ENCODE measurements around the gene TP53INP2. TPM values are rescaled to one million over a fixed set of nuclear protein-coding genes. Genes with fewer than 3 reads are reported as not detected.
"Not testable (repeated sequence)": the region's sequence is repeated elsewhere in the genome, so short reads cannot be mapped to it uniquely, and the experiment has no call there.

Gene TP53INP2
- polyA plus RNA-seq, 3 donors = 12.1 to 13.8 (median 13.2) TPM

DNA sequence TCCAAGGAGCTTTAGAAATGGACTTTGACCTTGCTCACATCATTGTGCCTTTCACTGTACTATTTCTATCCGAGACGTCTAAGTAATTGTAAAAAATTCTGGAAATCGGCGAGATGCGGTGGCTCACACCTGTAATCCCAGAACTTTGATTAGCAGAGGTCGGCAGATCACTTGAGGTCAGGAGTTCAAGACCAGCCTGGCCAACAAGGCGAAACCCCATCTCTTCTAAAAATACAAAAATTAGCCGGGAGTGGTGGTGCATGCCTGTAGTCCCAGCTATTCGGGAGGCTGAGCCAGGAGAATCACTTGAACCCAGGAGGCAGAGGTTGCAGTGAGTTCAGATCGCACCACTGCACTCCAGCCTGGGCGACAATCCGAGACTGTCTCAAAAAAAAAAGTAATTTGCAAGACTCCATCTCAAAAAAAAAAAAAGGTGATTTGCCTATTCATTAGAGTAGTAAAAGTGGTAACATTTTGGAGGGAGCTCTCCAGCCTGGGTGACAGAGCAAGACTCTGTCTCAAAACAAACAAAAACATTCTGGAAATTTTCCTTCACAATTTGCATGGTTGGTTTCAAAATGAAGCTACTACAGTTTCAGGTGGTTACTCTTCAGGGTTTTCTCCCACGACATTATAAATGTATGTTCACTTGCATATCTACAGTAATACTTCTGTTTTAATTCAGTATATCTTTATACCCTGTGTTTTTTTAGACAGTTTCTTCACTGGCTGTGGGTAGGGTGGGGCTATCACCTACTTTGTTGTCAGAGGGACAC, 15.3 kb downstream of the TP53INP2 start:
- not testable (repeated sequence) for DNase-seq

DNA sequence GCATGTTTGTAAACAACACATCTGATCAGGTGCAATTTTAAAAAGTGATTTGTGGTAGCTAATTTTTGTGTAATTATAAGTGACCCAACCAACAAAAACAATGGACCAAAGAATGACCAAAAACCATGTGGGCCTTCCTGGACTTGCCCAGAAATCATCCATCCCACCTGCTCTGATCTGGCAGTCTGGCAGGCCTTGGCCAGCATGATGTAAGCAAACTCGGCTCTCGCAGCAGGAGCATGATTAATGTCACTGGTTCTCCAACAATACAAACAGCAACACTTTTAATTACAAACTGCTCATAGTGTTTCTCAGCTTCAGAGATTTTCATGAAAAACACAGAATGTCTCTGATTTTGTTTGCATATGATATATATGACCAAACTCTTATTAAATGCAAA, 16.1 kb downstream of the TP53INP2 start:
- DNase-seq = no peak

DNA sequence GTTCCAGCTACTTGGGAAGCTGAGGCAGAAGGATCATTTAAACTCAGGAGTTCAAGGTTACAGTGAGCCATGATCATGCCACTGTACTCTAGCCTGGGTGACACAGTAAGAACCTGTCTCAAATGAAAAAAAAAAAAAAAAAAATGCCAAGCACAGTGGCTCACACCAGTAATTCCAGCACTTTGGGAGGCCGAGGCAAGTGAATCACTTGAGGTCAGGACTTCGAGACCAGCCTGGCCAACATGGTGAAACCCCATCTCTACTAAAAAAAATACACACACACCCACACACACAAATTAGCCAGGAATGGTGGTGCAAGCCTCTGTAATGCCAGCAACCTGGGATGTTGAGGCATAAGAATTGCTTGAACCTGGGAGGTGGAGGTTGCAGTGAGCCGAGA, 18.4 kb downstream of the TP53INP2 start:
- DNase-seq = not testable (repeated sequence)

DNA sequence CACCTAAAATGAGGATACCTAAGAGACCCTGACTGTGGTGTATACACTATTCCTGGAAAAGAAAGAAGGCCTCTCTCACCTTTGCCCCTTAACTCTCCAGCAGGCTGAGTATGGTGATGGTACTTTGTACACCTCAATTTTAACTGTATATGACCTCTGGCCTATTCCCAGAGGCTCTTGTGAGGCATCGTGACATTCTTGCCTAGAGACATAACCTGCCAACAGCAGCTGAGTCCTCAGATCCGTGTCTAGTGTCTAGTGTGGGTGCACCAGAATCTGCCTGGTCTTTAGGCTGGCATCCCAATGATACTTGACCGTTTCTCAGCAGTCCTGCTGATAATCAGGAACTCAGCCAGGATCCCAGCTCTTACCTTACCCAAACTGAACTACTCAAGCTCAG, 20.0 kb downstream of the TP53INP2 start:
- no peak for DNase-seq

DNA sequence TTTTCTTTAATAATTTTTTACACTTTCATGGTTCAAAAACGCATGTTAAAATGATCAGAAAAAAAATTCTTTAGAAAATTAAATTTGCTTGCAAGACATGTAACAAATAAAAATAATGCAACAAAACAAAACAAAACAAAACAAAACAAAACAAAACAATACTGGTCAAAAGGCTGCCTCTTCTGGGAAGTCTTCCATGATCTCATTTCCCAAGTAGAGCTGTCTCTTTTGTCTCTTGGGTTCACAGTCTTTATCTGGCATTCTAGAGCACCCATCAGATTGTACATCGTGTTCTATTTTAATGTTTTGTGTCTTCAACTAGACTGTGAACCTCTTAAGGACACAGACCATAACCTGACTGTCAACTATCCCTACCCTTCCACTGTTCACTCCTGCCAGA, 25.3 kb downstream of the TP53INP2 start:
- no peak for DNase-seq

DNA sequence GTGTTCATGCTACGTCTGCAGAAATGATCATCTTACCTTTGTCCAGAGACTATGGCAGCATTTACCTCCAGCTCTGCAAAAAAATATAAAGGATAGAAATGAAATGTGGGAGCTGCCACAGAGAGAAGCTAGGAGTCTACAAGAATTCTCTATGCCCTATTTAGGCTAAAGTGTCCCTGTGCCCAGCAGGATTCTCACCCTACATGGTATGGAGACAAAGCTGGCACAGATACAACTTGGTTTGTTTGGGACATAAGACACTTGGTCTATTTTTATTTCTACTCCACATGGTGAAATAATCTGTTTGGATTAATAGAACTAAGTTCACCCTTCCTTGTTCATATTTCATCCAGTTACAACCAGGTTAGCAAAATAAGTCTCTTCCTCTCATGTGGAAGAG, 28.4 kb downstream of the TP53INP2 start:
- no peak for DNase-seq

DNA sequence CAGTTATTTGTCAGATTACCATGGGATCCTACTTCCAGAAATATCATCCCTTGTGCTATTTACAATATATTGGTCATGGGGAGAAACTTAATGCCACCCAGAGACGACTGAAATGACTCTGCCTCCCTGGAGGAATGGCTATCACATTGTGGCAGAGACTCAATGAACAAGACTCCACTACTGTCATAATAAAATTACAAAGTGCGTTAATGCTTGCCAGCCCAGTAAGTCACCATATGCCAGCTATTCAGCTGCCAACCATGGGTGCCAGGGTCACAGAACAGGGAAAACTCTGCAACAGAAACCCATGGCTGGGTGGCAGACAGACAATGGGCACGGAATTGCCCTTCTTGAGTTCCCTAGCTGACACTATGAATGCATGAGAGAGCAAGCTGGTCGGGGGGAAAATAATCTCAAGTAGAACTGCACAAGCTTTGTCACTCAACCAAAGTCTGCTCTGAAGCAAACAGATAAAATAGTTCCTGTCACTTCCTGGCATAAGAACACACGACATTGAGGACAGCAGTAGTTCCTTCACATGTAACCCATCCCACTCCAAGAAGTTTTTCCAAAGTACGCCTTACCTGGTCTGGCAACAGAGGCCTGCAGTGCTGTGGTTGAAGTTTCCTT, 32.1 kb downstream of the TP53INP2 start:
- DNase-seq = no peak

DNA sequence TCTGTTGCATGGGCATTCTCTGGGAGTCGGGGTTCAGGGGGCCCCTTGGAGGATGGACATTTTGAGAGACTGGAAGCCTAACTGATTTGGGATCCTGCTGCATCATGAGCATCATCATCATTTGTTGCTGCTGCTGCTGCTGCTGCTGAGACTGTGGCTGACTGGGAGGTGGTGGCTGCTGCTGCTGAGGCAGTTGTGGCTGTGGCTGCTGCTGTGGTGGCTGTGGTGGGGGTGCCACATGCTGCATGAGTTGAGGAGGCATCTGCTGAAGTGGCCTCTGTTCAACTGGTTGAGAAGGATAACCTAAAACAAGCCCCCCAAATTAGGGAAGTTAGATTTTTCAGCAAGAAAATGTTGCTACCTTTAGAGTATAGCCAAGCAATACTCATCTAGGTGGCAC, 38.9 kb downstream of the TP53INP2 start:
- no peak for DNase-seq

DNA sequence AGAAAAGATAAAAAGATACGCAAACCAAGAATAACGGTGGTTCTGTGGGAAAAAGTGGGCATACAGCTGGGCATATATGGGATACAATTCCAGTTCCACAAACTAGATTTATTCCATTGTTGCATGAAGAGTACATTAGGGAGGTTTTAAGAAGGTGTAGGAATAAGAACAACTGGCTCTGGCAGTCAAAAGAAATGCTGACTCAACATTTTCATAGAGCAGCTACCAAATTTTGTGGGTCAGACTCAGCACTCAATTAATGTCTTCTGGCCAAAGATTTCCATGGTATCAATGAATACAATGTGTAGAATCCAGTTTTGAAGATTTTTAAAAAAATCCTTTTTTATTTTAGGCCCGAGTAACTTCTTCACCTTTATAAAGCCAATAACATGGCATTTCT, 40.2 kb downstream of the TP53INP2 start:
- DNase-seq = no peak

DNA sequence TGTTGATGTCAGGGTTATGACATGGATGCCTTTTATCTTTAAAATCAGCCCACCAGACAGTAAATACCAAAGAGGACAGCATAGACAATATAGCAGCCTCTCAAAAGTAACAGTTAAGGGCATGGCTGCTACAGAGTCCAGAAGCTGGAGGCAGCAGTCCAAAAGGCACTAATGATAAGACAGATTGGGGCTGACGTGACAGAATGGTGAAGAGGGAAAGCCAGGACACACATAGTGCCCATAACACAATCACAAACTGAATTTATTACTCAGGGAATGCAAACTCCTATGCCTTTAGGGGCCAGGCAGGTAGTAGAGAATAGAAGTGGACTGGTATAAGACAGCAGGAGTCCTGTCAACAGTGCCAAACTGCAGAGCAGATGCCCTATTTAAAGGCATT, 40.7 kb downstream of the TP53INP2 start:
- no peak for DNase-seq

DNA sequence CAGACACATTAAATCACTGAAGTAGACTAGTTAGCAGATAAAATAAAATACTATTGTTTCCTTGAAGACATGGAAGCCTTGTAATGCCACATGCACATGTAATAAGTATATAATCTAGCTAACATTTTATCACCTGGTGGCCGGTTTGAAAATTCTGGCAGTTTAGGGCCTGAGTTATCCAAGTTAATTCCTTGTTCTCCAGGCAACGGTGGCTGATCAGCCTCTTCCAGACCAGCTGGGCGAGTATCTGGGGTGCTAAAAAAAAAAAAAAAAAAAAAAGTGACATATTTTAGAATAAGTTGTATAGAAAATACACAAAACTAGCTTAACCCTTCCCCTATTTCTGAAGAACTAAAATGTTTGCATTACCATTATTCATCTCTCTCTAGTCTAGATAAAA, 42.5 kb downstream of the TP53INP2 start:
- no peak for DNase-seq

DNA sequence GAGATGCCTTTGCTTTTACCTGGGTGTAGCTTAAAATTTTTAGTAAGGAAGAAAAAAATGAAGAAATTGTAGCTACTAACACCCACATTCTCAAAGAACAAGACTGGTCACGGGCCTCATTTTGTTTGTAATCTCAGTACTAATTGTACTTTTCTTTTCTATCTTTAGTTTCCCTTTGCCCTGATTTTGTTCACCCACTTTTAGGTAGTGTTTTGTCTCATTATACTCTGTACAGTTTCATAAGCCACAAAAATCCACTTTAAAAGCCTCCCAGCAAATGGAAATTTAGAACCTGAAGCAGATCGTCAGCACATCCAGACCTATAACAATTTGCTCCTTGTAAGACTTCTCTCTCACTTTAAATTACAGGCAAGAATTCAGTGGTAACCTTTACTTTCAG, 43.3 kb downstream of the TP53INP2 start:
- DNase-seq = no peak

DNA sequence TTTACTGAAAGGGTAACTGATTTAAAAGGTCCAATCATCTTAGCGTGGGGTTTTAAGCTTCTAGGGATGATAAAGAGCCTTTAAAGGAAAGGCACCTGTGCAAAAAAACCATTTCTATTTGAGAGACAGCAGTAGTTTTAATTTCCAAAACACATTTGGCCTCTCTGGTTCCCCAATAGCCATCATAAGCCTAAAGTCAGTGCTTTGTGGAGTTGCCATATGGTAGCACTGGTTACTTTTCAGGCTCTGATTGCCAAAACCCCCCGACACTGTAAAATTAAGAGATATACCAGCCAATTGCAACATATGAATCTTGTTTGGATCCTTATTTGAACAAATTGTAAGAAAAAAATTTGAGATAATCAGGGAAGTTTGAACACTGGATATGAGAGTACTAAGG, 44.6 kb downstream of the TP53INP2 start:
- DNase-seq = no peak

DNA sequence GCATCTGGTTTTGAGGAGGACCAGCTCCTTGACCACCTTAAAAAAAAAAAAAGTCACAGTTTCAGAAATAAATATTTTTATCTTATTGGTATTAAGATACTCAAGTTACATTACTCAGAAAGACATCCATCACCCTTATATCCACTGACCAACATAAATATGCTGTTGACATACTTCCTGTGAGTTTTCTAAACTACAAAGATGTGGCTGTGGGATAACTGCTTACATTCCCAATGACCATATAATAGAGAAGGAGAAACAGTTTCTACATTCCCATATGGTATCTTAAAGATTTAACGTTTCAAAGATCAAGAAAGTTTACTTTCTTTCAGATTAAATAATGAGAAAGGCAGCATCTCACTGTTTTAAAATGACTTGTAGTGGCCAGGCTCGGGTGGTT, 46.3 kb downstream of the TP53INP2 start:
- no peak for DNase-seq

DNA sequence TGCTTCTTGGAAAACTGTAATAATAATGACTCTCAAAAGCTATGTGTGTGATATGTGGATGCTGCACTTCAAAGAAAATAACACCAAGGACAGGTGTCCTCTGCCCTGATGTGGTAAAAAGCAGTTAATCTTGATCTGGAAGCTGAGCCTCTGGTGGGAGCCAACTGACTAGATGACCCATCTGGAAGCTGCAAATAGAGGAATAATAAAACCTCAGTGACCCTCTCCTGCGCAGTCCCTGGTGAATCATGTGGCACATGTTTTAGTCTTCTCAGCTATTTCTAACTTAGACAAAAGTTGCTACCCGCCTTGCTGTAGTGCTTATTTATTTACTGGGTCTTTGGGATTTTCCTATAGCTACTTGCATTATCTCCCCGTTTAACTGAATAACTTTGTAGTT, 47.3 kb downstream of the TP53INP2 start:
- DNase-seq = no peak

DNA sequence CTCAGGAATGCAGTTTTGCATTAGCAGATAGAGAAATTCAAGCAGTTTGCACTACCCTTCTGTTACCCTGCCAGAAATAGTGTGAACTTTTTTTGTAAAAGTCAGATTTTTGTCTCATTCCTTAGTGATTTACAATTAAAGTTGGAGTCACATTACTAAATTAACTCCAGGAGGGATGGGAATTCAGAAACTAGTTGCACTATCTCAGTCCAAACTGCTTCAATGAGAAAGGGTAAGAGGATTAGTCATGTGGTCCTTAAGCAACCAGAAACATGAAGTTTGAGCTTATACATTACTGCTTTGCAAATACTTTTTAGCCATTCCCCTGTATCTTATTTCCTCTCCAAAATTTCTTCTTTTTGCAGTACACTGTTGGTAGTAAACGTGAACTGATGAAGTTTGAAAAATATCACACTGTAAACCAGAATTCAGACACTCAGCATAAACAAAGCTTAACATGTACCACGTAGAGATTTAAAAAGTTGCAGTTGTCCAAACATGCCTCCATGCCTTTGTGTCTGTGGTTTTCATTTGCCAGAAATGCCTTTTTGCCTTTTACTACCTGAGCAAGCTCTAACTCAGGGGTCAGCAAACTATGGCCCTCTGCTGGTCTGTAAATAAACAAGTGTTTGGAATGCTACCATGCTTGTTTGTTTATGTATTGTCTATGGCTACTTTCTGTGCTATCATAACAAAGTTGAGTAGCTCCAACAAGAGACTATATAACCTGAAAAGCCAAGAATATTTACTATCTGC, 49.7 kb downstream of the TP53INP2 start:
- DNase-seq = no peak

DNA sequence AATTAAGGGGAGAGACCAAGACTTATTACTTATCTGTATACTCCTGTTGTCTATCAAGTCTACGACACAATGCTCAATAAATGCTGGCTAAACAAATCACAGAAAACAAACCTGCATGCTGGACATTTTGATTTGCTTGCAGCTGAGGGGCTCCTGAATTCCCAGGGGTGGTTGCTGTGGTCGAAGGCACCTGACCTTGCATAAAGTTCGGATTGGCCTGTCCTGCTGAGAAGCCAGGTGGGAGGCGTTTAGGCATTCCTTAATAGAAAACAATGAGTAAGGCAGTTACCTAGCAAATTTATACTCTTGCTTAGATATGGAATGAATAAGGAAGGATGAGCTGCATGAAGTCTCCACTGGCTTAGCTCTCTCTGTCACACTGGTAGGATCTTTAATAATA, 50.5 kb downstream of the TP53INP2 start:
- no peak for DNase-seq

DNA sequence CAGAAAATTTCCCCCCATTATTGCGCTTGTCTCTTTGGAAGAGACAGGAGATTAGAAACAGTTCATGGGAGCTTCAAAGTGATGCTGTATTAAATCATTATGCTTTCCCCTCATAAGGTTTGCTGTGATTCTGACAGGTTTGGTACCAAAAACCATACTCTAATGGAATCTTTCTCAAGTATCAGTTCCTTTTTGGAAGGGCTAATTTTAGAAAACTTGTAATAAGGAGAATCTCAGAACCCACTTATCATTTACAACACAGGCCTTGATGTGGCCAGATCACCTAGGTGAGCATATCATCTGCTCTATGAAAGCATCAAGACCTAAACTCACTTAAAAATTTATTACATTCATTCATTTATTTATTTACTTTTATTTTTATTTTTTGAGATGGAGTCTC, 51.2 kb downstream of the TP53INP2 start:
- DNase-seq = no peak

DNA sequence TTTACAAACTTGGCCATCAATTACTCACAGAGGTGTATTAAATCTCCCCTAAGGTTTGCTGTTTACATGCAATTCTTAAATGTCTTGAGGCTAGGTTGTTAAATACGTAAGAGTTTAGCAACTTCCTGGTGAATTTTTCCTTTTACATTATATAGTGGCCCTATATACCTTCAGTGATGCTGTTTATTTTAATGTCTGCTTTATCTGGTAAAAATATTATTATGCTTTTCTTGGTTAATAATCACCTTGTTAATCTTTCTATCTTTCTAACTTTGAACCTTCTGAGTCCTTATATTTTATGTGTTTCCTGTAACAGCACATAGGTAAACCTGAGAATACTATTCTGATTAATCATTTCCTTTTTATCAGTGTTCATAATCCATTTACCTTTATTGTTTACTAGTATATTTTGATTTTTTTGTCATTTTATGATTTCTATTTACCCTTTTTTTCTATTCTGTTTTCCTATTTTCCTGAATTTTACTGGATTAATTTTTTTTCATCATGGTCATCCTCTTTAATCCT, 57.9 kb downstream of the TP53INP2 start:
- DNase-seq = no peak
